ENCODE measurements around the gene ZACN. TPM values are rescaled to one million over a fixed set of nuclear protein-coding genes. Genes with fewer than 3 reads are reported as not detected.

ZACN gene
- total RNA-seq, 1 experiment from 2014 or later: 0.09 TPM

DNA sequence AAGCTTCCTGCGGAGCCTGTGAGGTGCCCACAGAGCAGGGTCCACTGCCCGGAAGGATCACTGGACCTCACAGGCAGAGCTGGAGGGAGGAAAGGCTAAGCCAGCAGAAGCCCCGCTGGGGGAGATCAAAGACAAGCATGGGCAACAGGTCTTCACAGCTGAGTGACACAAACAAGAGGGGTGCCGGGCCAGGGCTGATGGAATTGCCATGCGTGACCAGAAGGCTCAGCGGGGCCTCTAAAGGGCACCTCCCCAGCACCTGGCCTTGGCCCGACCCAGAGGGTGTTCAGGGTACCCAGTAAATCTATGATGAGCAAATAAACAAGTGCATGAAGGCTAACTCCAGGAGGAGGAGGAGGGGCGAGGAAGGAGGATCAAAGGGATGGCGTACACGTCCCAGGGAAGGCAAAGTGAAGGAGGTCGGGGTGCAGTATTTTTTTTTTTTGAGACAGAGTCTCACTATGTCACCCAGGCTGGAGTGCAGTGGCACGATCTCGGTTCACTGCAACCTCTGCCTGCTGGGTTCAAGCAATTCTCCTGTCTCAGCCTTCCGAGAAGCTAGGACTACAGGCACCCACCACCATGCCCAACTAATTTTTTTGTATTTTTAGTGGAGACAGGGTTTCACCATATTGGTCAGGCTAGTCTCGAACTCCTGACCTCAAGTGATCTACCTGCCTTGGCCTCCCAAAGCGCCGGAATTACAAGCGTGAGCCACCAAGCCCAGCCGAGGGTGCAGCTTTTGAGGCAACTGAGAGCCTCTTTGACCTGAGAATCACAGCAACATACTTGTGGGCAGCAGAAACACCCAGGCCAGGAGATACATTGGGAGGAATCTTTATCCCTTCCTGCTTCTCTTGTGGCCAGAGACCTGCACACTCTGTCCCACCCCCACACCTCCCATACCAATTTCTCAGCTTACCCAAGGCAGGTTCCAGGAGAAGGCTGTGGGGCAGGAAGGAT lies 40.7 kb downstream of the ZACN start:
- peaks cover 26 to 27% of the 10 kb centered on the region in 2 experiments for H3K4me1 Mint-ChIP-seq
- H3K23me2 ChIP-seq (ENCODE audit: insufficient read length, low read depth, low read length, poor library complexity, severe bottlenecking): no peaks in the 10 kb centered on the region
- H3K27ac ChIP-seq (ENCODE audit: insufficient read length, low read depth, low read length): no peak overlapping the region
- H2BK120ac ChIP-seq (ENCODE audit: low read depth, low read length, poor library complexity, severe bottlenecking): no peak overlapping the region
- no peaks in the 10 kb centered on the region for H3K79me1 ChIP-seq (ENCODE audit: insufficient read depth, low read depth, low read length, poor library complexity, severe bottlenecking)
- H2BK20ac ChIP-seq (ENCODE audit: low read depth, low read length, poor library complexity, severe bottlenecking): no peak overlapping the region
- H3K9me3 Mint-ChIP-seq: peaks cover 0 to 2% of the 10 kb centered on the region in 2 experiments; a peak in 1 of 5 replicates
- H2BK12ac ChIP-seq (ENCODE audit: insufficient read length, low read depth, low read length): no peak overlapping the region
- H2BK15ac ChIP-seq (ENCODE audit: low read depth, low read length): no peak overlapping the region
- no CpG with 5 or more reads among the region's 19 CpGs for WGBS (ENCODE audit: extremely low coverage, insufficient read length, low lambda C conversion rate)
- H3K4me3 Mint-ChIP-seq: no peak overlapping the region
- no peak overlapping the region for H3K14ac ChIP-seq (ENCODE audit: insufficient read depth, low read length)
- H3K27ac Mint-ChIP-seq: no peak overlapping the region
- H3K79me2 ChIP-seq (ENCODE audit: insufficient read depth, low read length): no peaks in the 10 kb centered on the region
- no peak overlapping the region for H2BK5ac ChIP-seq (ENCODE audit: insufficient read length, low read length)
- no peaks in the 10 kb centered on the region for H4K20me1 ChIP-seq (ENCODE audit: control insufficient read depth, insufficient read depth, insufficient read length)
- DNase-seq: no peak
- H4K8ac ChIP-seq (replicated peaks; ENCODE audit: insufficient read length, low read depth, low read length): no peak overlapping the region
- no peak overlapping the region for H2AK5ac ChIP-seq (ENCODE audit: insufficient read length, low read length)
- no peak overlapping the region for H3K4ac ChIP-seq (ENCODE audit: low read depth, low read length)
- TF ChIP-seq, protein P1, sequence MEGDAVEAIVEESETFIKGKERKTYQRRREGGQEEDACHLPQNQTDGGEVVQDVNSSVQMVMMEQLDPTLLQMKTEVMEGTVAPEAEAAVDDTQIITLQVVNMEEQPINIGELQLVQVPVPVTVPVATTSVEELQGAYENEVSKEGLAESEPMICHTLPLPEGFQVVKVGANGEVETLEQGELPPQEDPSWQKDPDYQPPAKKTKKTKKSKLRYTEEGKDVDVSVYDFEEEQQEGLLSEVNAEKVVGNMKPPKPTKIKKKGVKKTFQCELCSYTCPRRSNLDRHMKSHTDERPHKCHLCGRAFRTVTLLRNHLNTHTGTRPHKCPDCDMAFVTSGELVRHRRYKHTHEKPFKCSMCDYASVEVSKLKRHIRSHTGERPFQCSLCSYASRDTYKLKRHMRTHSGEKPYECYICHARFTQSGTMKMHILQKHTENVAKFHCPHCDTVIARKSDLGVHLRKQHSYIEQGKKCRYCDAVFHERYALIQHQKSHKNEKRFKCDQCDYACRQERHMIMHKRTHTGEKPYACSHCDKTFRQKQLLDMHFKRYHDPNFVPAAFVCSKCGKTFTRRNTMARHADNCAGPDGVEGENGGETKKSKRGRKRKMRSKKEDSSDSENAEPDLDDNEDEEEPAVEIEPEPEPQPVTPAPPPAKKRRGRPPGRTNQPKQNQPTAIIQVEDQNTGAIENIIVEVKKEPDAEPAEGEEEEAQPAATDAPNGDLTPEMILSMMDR (conservative IDR thresholded peaks at IDR 0.05): no peak
- H3K27me3 Mint-ChIP-seq (ENCODE audit: low read depth): peaks cover 5% of the 10 kb centered on the region
- H3K18ac ChIP-seq (ENCODE audit: insufficient read length, low read depth, low read length): no peak overlapping the region
- no peaks in the 10 kb centered on the region; the same call in 1 of the 2 replicates for H3K4me1 ChIP-seq (ENCODE audit: insufficient read depth, low read length)
- no peaks in the 10 kb centered on the region for H3K36me3 Mint-ChIP-seq (ENCODE audit: insufficient read depth in 1 of 3, low read depth in 3 of 3)
- no peak overlapping the region for H4K91ac ChIP-seq (ENCODE audit: insufficient read length, low read depth, low read length)
- H3K9me3 ChIP-seq (ENCODE audit: control insufficient read depth, low read depth, low read length): no peaks in the 10 kb centered on the region
- H3K9ac ChIP-seq (ENCODE audit: extremely low read depth, insufficient read length, low read length): no peak overlapping the region
- no peak overlapping the region for H4K5ac ChIP-seq (ENCODE audit: insufficient read length, low read depth, low read length)
- H2AFZ ChIP-seq (ENCODE audit: low read length): no peak overlapping the region
- no peaks in the 10 kb centered on the region for H3K27me3 ChIP-seq (ENCODE audit: insufficient read depth, low read length)
- H3T11ph ChIP-seq (ENCODE audit: low read length): no peak overlapping the region
- H3K23ac ChIP-seq (ENCODE audit: insufficient read length, low read depth, low read length): no peak overlapping the region
- no peak overlapping the region for H3K4me2 ChIP-seq (ENCODE audit: insufficient read depth, insufficient read length, low read length)
- H3K56ac ChIP-seq (ENCODE audit: insufficient read length, low read depth, low read length): no peak overlapping the region
